ENCODE data around the gene RPL5.

The RPL5 gene

GRCh38 chr1:92797297-92797696 lies 34.5 kb upstream of the RPL5 start:
- DNase-seq (ENCODE audit: low read depth): no peak
- Histone ChIP-seq H3K9ac (ENCODE audit: low read length) (no peak overlapping the region), H3K27me3 (replicated peaks; ENCODE audit: control insufficient read depth, insufficient read depth, low read length) (no peaks in the 10 kb centered on the region), H3K4me3 (ENCODE audit: low read length) (no peak overlapping the region), H3K9me3 (ENCODE audit: control insufficient read depth, low read length) (no peaks in the 10 kb centered on the region), H3K4me1 (ENCODE audit: control insufficient read depth, insufficient read depth, low read length) (peaks cover 7% of the 10 kb centered on the region), H3K36me3 (ENCODE audit: control insufficient read depth, insufficient read depth, low read length, severe bottlenecking) (no peaks in the 10 kb centered on the region)

- Histone ChIP-seq H3K27me3 (replicated peaks; ENCODE audit: control insufficient read depth, insufficient read depth, low read length) (no peaks in the 10 kb centered on the region), H3K4me3 (ENCODE audit: low read length) (no peak overlapping the region), H3K9ac (ENCODE audit: low read length) (no peak overlapping the region), H3K4me1 (ENCODE audit: control insufficient read depth, insufficient read depth, low read length) (peaks cover 12% of the 10 kb centered on the region), H3K9me3 (ENCODE audit: control insufficient read depth, low read length) (no peaks in the 10 kb centered on the region), H3K36me3 (ENCODE audit: control insufficient read depth, insufficient read depth, low read length, severe bottlenecking) (no peaks in the 10 kb centered on the region)
- peak; percentile 65 for DNase-seq (ENCODE audit: low read depth)
Observed at GRCh38 chr1:92797961-92798360, 33.9 kb upstream of the RPL5 start.

- Histone ChIP-seq H3K4me1 (ENCODE audit: control insufficient read depth, insufficient read depth, low read length) (peaks cover 27% of the 10 kb centered on the region), H3K9ac (ENCODE audit: low read length) (peak overlapping the region; percentile 68), H3K9me3 (ENCODE audit: control insufficient read depth, low read length) (no peaks in the 10 kb centered on the region), H3K4me3 (ENCODE audit: low read length) (no peak overlapping the region), H3K27me3 (replicated peaks; ENCODE audit: control insufficient read depth, insufficient read depth, low read length) (no peaks in the 10 kb centered on the region), H3K36me3 (ENCODE audit: control insufficient read depth, insufficient read depth, low read length, severe bottlenecking) (no peaks in the 10 kb centered on the region)
- DNase-seq (ENCODE audit: low read depth): no peak
Observed at GRCh38 chr1:92803140-92803887, 28.5 kb upstream of the RPL5 start.

- Histone ChIP-seq H3K27me3 (replicated peaks; ENCODE audit: control insufficient read depth, insufficient read depth, low read length) (no peaks in the 10 kb centered on the region), H3K4me3 (ENCODE audit: low read length) (peak overlapping the region; percentile 25), H3K4me1 (ENCODE audit: control insufficient read depth, insufficient read depth, low read length) (peaks cover 28% of the 10 kb centered on the region), H3K9me3 (ENCODE audit: control insufficient read depth, low read length) (no peaks in the 10 kb centered on the region), H3K9ac (ENCODE audit: low read length) (peak overlapping the region; percentile 59), H3K36me3 (ENCODE audit: control insufficient read depth, insufficient read depth, low read length, severe bottlenecking) (no peaks in the 10 kb centered on the region)
- DNase-seq (ENCODE audit: low read depth): peak; percentile 77
Observed at GRCh38 chr1:92804721-92805201, 27.1 kb upstream of the RPL5 start.

- Histone ChIP-seq H3K36me3 (ENCODE audit: control insufficient read depth, insufficient read depth, low read length, severe bottlenecking) (no peaks in the 10 kb centered on the region), H3K4me1 (ENCODE audit: control insufficient read depth, insufficient read depth, low read length) (peaks cover 28% of the 10 kb centered on the region), H3K9ac (ENCODE audit: low read length) (peak overlapping the region; percentile 59), H3K27me3 (replicated peaks; ENCODE audit: control insufficient read depth, insufficient read depth, low read length) (no peaks in the 10 kb centered on the region), H3K4me3 (ENCODE audit: low read length) (peak overlapping the region; percentile 25), H3K9me3 (ENCODE audit: control insufficient read depth, low read length) (no peaks in the 10 kb centered on the region)
- DNase-seq (ENCODE audit: low read depth): no peak
Observed at GRCh38 chr1:92805216-92805615, 26.6 kb upstream of the RPL5 start.

- Histone ChIP-seq H3K9ac (ENCODE audit: low read length) (no peak overlapping the region), H3K4me3 (ENCODE audit: low read length) (no peak overlapping the region), H3K36me3 (ENCODE audit: control insufficient read depth, insufficient read depth, low read length, severe bottlenecking) (no peaks in the 10 kb centered on the region), H3K9me3 (ENCODE audit: control insufficient read depth, low read length) (no peaks in the 10 kb centered on the region), H3K4me1 (ENCODE audit: control insufficient read depth, insufficient read depth, low read length) (peaks cover 20% of the 10 kb centered on the region), H3K27me3 (replicated peaks; ENCODE audit: control insufficient read depth, insufficient read depth, low read length) (no peaks in the 10 kb centered on the region)
- no peak for DNase-seq (ENCODE audit: low read depth)
Observed at GRCh38 chr1:92808381-92808780, 23.5 kb upstream of the RPL5 start.

GRCh38 chr1:92816732-92817131 lies 15.1 kb upstream of the RPL5 start:
- peaks cover 3% of the 10 kb centered on the region for H3K4me1 ChIP-seq (ENCODE audit: control insufficient read depth, insufficient read depth, low read length)
- no peak overlapping the region for H3K4me3 ChIP-seq (ENCODE audit: low read length)
- H3K36me3 ChIP-seq (ENCODE audit: control insufficient read depth, insufficient read depth, low read length, severe bottlenecking): no peaks in the 10 kb centered on the region
- H3K9me3 ChIP-seq (ENCODE audit: control insufficient read depth, low read length): no peaks in the 10 kb centered on the region
- H3K27me3 ChIP-seq (replicated peaks; ENCODE audit: control insufficient read depth, insufficient read depth, low read length): no peaks in the 10 kb centered on the region
- no peak for DNase-seq (ENCODE audit: low read depth)
- no peak overlapping the region for H3K9ac ChIP-seq (ENCODE audit: low read length)

- Histone ChIP-seq H3K4me3 (ENCODE audit: low read length) (no peak overlapping the region), H3K9ac (ENCODE audit: low read length) (no peak overlapping the region), H3K27me3 (replicated peaks; ENCODE audit: control insufficient read depth, insufficient read depth, low read length) (no peaks in the 10 kb centered on the region), H3K4me1 (ENCODE audit: control insufficient read depth, insufficient read depth, low read length) (peaks cover 3% of the 10 kb centered on the region), H3K36me3 (ENCODE audit: control insufficient read depth, insufficient read depth, low read length, severe bottlenecking) (no peaks in the 10 kb centered on the region), H3K9me3 (ENCODE audit: control insufficient read depth, low read length) (no peaks in the 10 kb centered on the region)
- no peak for DNase-seq (ENCODE audit: low read depth)
Observed at GRCh38 chr1:92817137-92817697, 14.6 kb upstream of the RPL5 start.

GRCh38 chr1:92817986-92818764 lies 13.7 kb upstream of the RPL5 start:
- H3K9ac ChIP-seq (ENCODE audit: low read length): no peak overlapping the region
- H3K27me3 ChIP-seq (replicated peaks; ENCODE audit: control insufficient read depth, insufficient read depth, low read length): no peaks in the 10 kb centered on the region
- H3K9me3 ChIP-seq (ENCODE audit: control insufficient read depth, low read length): no peaks in the 10 kb centered on the region
- no peaks in the 10 kb centered on the region for H3K36me3 ChIP-seq (ENCODE audit: control insufficient read depth, insufficient read depth, low read length, severe bottlenecking)
- no peak overlapping the region for H3K4me3 ChIP-seq (ENCODE audit: low read length)
- H3K4me1 ChIP-seq (ENCODE audit: control insufficient read depth, insufficient read depth, low read length): peaks cover 5% of the 10 kb centered on the region
- DNase-seq (ENCODE audit: low read depth): peak; percentile 52

- Histone ChIP-seq H3K4me1 (ENCODE audit: control insufficient read depth, insufficient read depth, low read length) (peaks cover 8% of the 10 kb centered on the region), H3K4me3 (ENCODE audit: low read length) (no peak overlapping the region), H3K9ac (ENCODE audit: low read length) (peak overlapping the region; percentile 35), H3K27me3 (replicated peaks; ENCODE audit: control insufficient read depth, insufficient read depth, low read length) (no peaks in the 10 kb centered on the region), H3K9me3 (ENCODE audit: control insufficient read depth, low read length) (no peaks in the 10 kb centered on the region), H3K36me3 (ENCODE audit: control insufficient read depth, insufficient read depth, low read length, severe bottlenecking) (no peaks in the 10 kb centered on the region)
- DNase-seq (ENCODE audit: low read depth): peak; percentile 28
Observed at GRCh38 chr1:92820024-92820423, 11.8 kb upstream of the RPL5 start.

GRCh38 chr1:92820551-92820950 lies 11.3 kb upstream of the RPL5 start:
- Histone ChIP-seq H3K27me3 (replicated peaks; ENCODE audit: control insufficient read depth, insufficient read depth, low read length) (no peaks in the 10 kb centered on the region), H3K9me3 (ENCODE audit: control insufficient read depth, low read length) (no peaks in the 10 kb centered on the region), H3K4me3 (ENCODE audit: low read length) (no peak overlapping the region), H3K4me1 (ENCODE audit: control insufficient read depth, insufficient read depth, low read length) (peaks cover 8% of the 10 kb centered on the region), H3K36me3 (ENCODE audit: control insufficient read depth, insufficient read depth, low read length, severe bottlenecking) (no peaks in the 10 kb centered on the region), H3K9ac (ENCODE audit: low read length) (no peak overlapping the region)
- DNase-seq (ENCODE audit: low read depth): no peak
